H1 (cell line): ENCODE measurements around the gene C21orf91. TPM values are rescaled to one million over a fixed set of nuclear protein-coding genes. Genes with fewer than 3 reads are reported as not detected.

Source experiments
- CTCF ChIA-PET: fragments of 300-600 bp; sonication (Branson Sonifier 250); formaldehyde crosslinking; loops from one replicate; lab custom pipeline; 2021; ENCODE audit not compliant: partially characterized antibody; lab: Charles Lee
- POLR2A ChIA-PET: fragments of 300-600 bp; sonication (Branson Sonifier 250); formaldehyde crosslinking; loops from one replicate; lab custom pipeline; 2021; ENCODE audit warnings: inconsistent platforms; ENCODE audit not compliant: partially characterized antibody; lab: Charles Lee
- DNase-seq, 2 experiments: peaks; one replicate each; pipeline versions ENCODE4 v3.0.0 to v3.0.0-alpha.2; 2010 to 2022; ENCODE audit warnings: low spot score in 2 of 2, low read depth in 1 of 2, mixed read lengths in 1 of 2
- FAIRE-seq: peaks from 2 replicates; lab custom pipeline; 2011; peaks lifted over from hg19 to GRCh38; lab: Jason Lieb, UNC
- H2AFZ ChIP-seq: 2 replicates; pipeline ENCODE4 v1.8.1; 2012; ENCODE audit warnings: low read length, inconsistent platforms
- H2AK5ac ChIP-seq: 2 replicates; pipeline ENCODE4 v1.6.1; 2013; ENCODE audit warnings: low read depth, low read length
- H2BK120ac ChIP-seq: replicated peaks from 2 replicates; pipeline ENCODE3; 2013; ENCODE audit warnings: low read depth, low read length, inconsistent platforms
- H2BK12ac ChIP-seq: 2 replicates; pipeline ENCODE4 v1.6.1; 2013; ENCODE audit warnings: low read depth, low read length
- H2BK15ac ChIP-seq: 2 replicates; pipeline ENCODE4 v1.6.1; 2013; ENCODE audit warnings: low read length
- H2BK20ac ChIP-seq: 2 replicates; pipeline ENCODE4 v1.6.1; 2013; ENCODE audit warnings: low read length
- H2BK5ac ChIP-seq: 2 replicates; pipeline ENCODE4 v1.6.1; 2013; ENCODE audit warnings: low read depth, low read length
- H3K14ac ChIP-seq: 2 replicates; pipeline ENCODE4 v1.6.1; 2013; ENCODE audit warnings: inconsistent platforms; ENCODE audit not compliant: insufficient read length
- H3K18ac ChIP-seq: 2 replicates; pipeline ENCODE4 v1.6.1; 2013; ENCODE audit warnings: low read length; ENCODE audit errors: extremely low read depth
- H3K23ac ChIP-seq: 2 replicates; pipeline ENCODE4 v1.6.1; 2013; ENCODE audit warnings: inconsistent platforms; ENCODE audit not compliant: insufficient read length
- H3K23me2 ChIP-seq: 2 replicates; pipeline ENCODE4 v1.6.1; 2013; ENCODE audit warnings: low read depth, low read length
- H3K27ac ChIP-seq: 2 replicates; pipeline ENCODE4 v1.6.1; 2011; ENCODE audit warnings: low read depth, low read length, inconsistent platforms
- H3K27me3 ChIP-seq, 4 experiments: replicated peaks in 1 of 4; 1 replicate in 1 of 4; 2 replicates in 3 of 4; pipeline versions ENCODE4 v1.6.1 to v1.8.1; 2011 to 2013; ENCODE audit warnings: low read length in 3 of 4, mild to moderate bottlenecking in 3 of 4, inconsistent platforms in 2 of 4, mixed read lengths in 2 of 4, moderate library complexity in 1 of 4; ENCODE audit not compliant: control insufficient read depth in 3 of 4, insufficient read depth in 3 of 4; ENCODE audit errors: extremely low read depth in 1 of 4
- H3K36me3 ChIP-seq, 4 experiments: 2 replicates each; pipeline versions ENCODE4 v1.6.1 to v1.8.1; 2011 to 2013; ENCODE audit warnings: mild to moderate bottlenecking in 4 of 4, low read length in 3 of 4, moderate library complexity in 2 of 4, control low read depth in 1 of 4, inconsistent platforms in 1 of 4; ENCODE audit not compliant: insufficient read depth in 4 of 4, control insufficient read depth in 2 of 4
- H3K4ac ChIP-seq: replicated peaks from 2 replicates; pipeline ENCODE3; 2013; ENCODE audit warnings: low read length, low read depth, mixed read lengths, inconsistent platforms; ENCODE audit not compliant: insufficient read length
- H3K4me1 ChIP-seq, 4 experiments: replicated peaks in 1 of 4; 1 replicate in 1 of 4; 2 replicates in 3 of 4; pipeline versions ENCODE4 v1.6.1 to v1.8.1; 2011 to 2013; ENCODE audit warnings: low read length in 3 of 4, inconsistent platforms in 2 of 4, mixed read lengths in 1 of 4; ENCODE audit not compliant: insufficient read depth in 4 of 4, control insufficient read depth in 3 of 4
- H3K4me2 ChIP-seq, 2 experiments: 2 replicates each; pipeline versions ENCODE4 v1.6.1 to v1.8.1; 2011 to 2013; ENCODE audit warnings: low read depth in 2 of 2, low read length in 2 of 2, control low read depth in 1 of 2, inconsistent platforms in 1 of 2, mild to moderate bottlenecking in 1 of 2; ENCODE audit not compliant: insufficient read depth in 1 of 2
- H3K4me3 ChIP-seq, 4 experiments: fragments of 200-600, 300-600 bp in 1 of 4; sonication (generic), shearing (Covaris generic), sonication (Bioruptor Twin) in 1 of 4; 2 replicates each; pipeline versions ENCODE4 v1.5.1 to v1.8.1; 2011 to 2016; ENCODE audit warnings: low read length in 4 of 4, low read depth in 3 of 4, control low read depth in 2 of 4, inconsistent platforms in 2 of 4, mild to moderate bottlenecking in 2 of 4, mixed read lengths in 1 of 4, moderate library complexity in 1 of 4; ENCODE audit not compliant: insufficient read depth in 2 of 4; ENCODE audit errors: extremely low read depth in 1 of 4
- H3K56ac ChIP-seq: replicated peaks from 2 replicates; pipeline ENCODE3; 2013; ENCODE audit warnings: low read depth, mild to moderate bottlenecking, mixed read lengths, low read length, inconsistent platforms; ENCODE audit not compliant: insufficient read length
- H3K79me1 ChIP-seq: 2 replicates; pipeline ENCODE4 v1.6.1; 2013; ENCODE audit warnings: low read depth, low read length, control low read depth
- H3K79me2 ChIP-seq, 2 experiments: 2 replicates each; pipeline versions ENCODE4 v1.6.1 to v1.8.1; 2012 to 2013; ENCODE audit warnings: low read length in 2 of 2, mild to moderate bottlenecking in 2 of 2, inconsistent platforms in 1 of 2; ENCODE audit not compliant: insufficient read depth in 2 of 2, control insufficient read depth in 1 of 2
- H3K9ac ChIP-seq, 4 experiments: replicated peaks in 1 of 4; 1 replicate in 1 of 4; 2 replicates in 3 of 4; pipeline versions ENCODE4 v1.6.1 to v1.8.1; 2011 to 2013; ENCODE audit warnings: low read depth in 3 of 4, low read length in 3 of 4, control low read depth in 2 of 4, mild to moderate bottlenecking in 2 of 4, moderate library complexity in 2 of 4, inconsistent platforms in 1 of 4; ENCODE audit errors: extremely low read depth in 1 of 4
- H3K9me3 ChIP-seq, 2 experiments: 2 replicates each; pipeline versions ENCODE4 v1.6.1 to v1.8.1; 2012 to 2013; ENCODE audit warnings: mild to moderate bottlenecking in 2 of 2, moderate library complexity in 2 of 2, control low read depth in 1 of 2, inconsistent platforms in 1 of 2, low read depth in 1 of 2, low read length in 1 of 2, mixed read lengths in 1 of 2; ENCODE audit not compliant: insufficient read depth in 2 of 2
- H4K20me1 ChIP-seq, 2 experiments: replicated peaks in 1 of 2; 2 replicates each; pipeline versions ENCODE3 to v1.8.1; 2011 to 2013; ENCODE audit warnings: inconsistent platforms in 2 of 2, low read length in 2 of 2, mild to moderate bottlenecking in 1 of 2; ENCODE audit not compliant: insufficient read depth in 2 of 2, control insufficient read depth in 1 of 2
- H4K5ac ChIP-seq: 2 replicates; pipeline ENCODE4 v1.6.1; 2013; ENCODE audit warnings: low read length, low read depth, mixed read lengths, inconsistent platforms; ENCODE audit not compliant: insufficient read length
- H4K8ac ChIP-seq: 2 replicates; pipeline ENCODE4 v1.8.0; 2013; ENCODE audit warnings: mild to moderate bottlenecking, moderate library complexity, low read length, inconsistent platforms; ENCODE audit not compliant: insufficient read depth; ENCODE audit errors: extremely low read depth
- H4K91ac ChIP-seq: replicated peaks from 2 replicates; pipeline ENCODE3; 2013; ENCODE audit warnings: low read length, mixed read lengths, inconsistent platforms; ENCODE audit not compliant: insufficient read length
- CREB1 ChIP-seq: IDR thresholded peaks from 2 replicates; pipeline ENCODE4 v1.6.1; 2012; ENCODE audit warnings: inconsistent platforms
- CTBP2 ChIP-seq: IDR thresholded peaks from 2 replicates; pipeline ENCODE4 v1.7.0; 2011; ENCODE audit warnings: borderline replicate concordance, mild to moderate bottlenecking, moderate library complexity, mixed read lengths, low read length; ENCODE audit not compliant: insufficient read depth, insufficient read length
- GTF2F1 ChIP-seq: IDR thresholded peaks from 2 replicates; pipeline ENCODE4 v1.6.1; 2012; ENCODE audit warnings: low read depth, low read length, improper control_type of control experiment, borderline replicate concordance
- HDAC2 ChIP-seq, 2 experiments: fragments of 300-600 bp in 1 of 2; sonication (generic) in 1 of 2; IDR thresholded peaks; 2 replicates each; pipeline ENCODE4 v1.6.1; 2011 to 2012; ENCODE audit warnings: low read depth in 2 of 2, low read length in 2 of 2, mild to moderate bottlenecking in 2 of 2, moderate library complexity in 2 of 2, borderline replicate concordance in 1 of 2, inconsistent platforms in 1 of 2
- PHF8 ChIP-seq: fragments of 200-600 bp; sonication (generic); conservative IDR thresholded peaks from 2 replicates; pipeline ENCODE4 v1.7.1; 2012; ENCODE audit warnings: low read depth, mild to moderate bottlenecking, inconsistent platforms, low read length, moderate library complexity
- RFX5 ChIP-seq: IDR thresholded peaks from 2 replicates; pipeline ENCODE4 v1.6.1; 2011; ENCODE audit warnings: low read depth, low read length, improper control_type of control experiment, borderline replicate concordance
- TAF1 ChIP-seq: IDR thresholded peaks from 2 replicates; pipeline ENCODE4 v1.6.1; 2011; ENCODE audit warnings: mild to moderate bottlenecking, low read depth, low read length
- WGBS, 2 experiments: shearing (Covaris generic) in 1 of 2; methylation state at CpG; one replicate each; pipeline versions ENCODE4 v1.1.6 to v1.1.7; 2013 to 2015; ENCODE audit warnings: low lambda C conversion rate in 2 of 2, mixed read lengths in 2 of 2, inconsistent platforms in 1 of 2, low coverage in 1 of 2, missing lambda C conversion rate in 1 of 2; ENCODE audit not compliant: insufficient replicate concordance in 2 of 2, insufficient coverage in 1 of 2, insufficient read length in 1 of 2; ENCODE audit errors: extremely low coverage in 1 of 2, missing lambda C conversion rate in 1 of 2; 5-methylcytosine and 5-hydroxymethylcytosine counted together
- polyA plus RNA-seq, 7 experiments: library from polyadenylated mRNA; depleted of rRNA in 3 of 7; stranded (reverse) in 5 of 7; unstranded in 2 of 7; fragments of >200 nt in 5 of 7; fragments of 200-250 nt in 2 of 7; gene quantifications; 1 replicate in 5 of 7; 2 replicates in 1 of 7; 4 replicates in 1 of 7; pipeline versions ENCODE4 v1.2.1 to v1.2.3, GENCODE V29; 2011 to 2013; ENCODE audit warnings: missing spikeins in 2 of 7, mixed read lengths in 2 of 7
- total RNA-seq: library from RNA; stranded (reverse); fragmentation: NEBNext Ultra II Directional; extraction: Animal tissue kit (Norgen Biotek cat#: 25700); gene quantifications from 2 replicates; pipeline ENCODE4 v1.2.1, GENCODE V29; 2021

Gene C21orf91
- total and polyA plus RNA-seq, 2 of the 8 experiments (the other 6 are each of a cell fraction or from before 2014, with no cell fraction given) = 4.9 to 33.6 TPM

DNA sequence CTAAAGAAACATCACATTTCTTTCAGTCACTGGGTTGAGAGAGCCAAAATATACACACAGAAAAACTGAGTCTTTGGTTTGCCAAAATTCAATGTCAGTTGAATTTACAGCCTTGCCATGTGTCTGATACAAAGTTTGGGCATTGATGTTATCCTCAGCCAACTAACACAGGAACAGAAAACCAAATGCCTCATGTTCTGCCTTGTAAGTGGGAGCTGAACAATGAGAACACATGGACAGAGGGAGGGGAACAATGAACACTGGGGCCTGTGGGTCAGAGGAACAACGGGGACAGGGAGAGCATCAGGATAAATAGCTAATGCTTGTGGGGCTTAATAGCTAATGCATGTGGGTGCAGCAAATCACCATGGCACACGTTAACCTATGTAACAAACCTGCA, 39.6 kb upstream of the C21orf91 start:
- Histone ChIP-seq H3K27me3 (no peaks in the 10 kb centered on the region), H3K27ac (no peak overlapping the region), H2BK5ac (no peak overlapping the region), H3K14ac (no peak overlapping the region), H3K4me1 (peaks cover 0 to 4% (median 0%) of the 10 kb centered on the region in 4 experiments; a peak in 1 of 7 replicates), H2BK12ac (no peak overlapping the region), H4K8ac (no peak overlapping the region), H4K5ac (no peak overlapping the region), H3K9me3 (no peaks in the 10 kb centered on the region), H2AK5ac (no peak overlapping the region), H3K18ac (no peak overlapping the region), H3K4me2 (no peak overlapping the region), H2BK15ac (no peak overlapping the region), H3K56ac (no peak overlapping the region), H4K91ac (no peak overlapping the region), H3K79me2 (no peaks in the 10 kb centered on the region), H3K4me3 (no peak overlapping the region), H3K23me2 (peaks cover 3% of the 10 kb centered on the region; the same call in 1 of the 2 replicates), H3K9ac (no peak overlapping the region), H3K36me3 (no peaks in the 10 kb centered on the region), H3K4ac (no peak overlapping the region), H4K20me1 (no peaks in the 10 kb centered on the region), H2BK20ac (no peak overlapping the region), H3K23ac (no peak overlapping the region), H3K79me1 (no peaks in the 10 kb centered on the region), H2AFZ (no peak overlapping the region), H2BK120ac (no peak overlapping the region)
- DNase-seq = no peak
- CTCF ChIA-PET = interaction anchor here (2.1 kb wide), 1 partner anchor 11 kb away, joined by 5 read pairs; no protein-coding TSS in a partner anchor
- WGBS, 2 experiments = 85% methylated on average over 2 of the region's 2 CpGs; no CpG with 5 or more reads in 1 of the 2 experiments
- POLR2A ChIA-PET = interaction anchor here (0.7 to 1.0 kb wide), 2 partner anchors 20 to 1471 kb away, joined by 3 to 6 read pairs; no protein-coding TSS in a partner anchor
- no peak for FAIRE-seq
- TF ChIP-seq RFX5 = no peak
- no peak for TF ChIP-seq PHF8
- no peak for TF ChIP-seq TAF1
- no peak for TF ChIP-seq CREB1
- TF ChIP-seq CTBP2 = no peak
- TF ChIP-seq HDAC2 (IDR thresholded peaks at IDR 0.05; ENCODE audit: borderline replicate concordance in 1 of 2, low read depth in 2 of 2, low read length in 2 of 2) = no peak
- no peak for TF ChIP-seq GTF2F1
